Mesendoderm (in vitro differentiated cells): ENCODE measurements around the gene EDAR.

ENCODE experiments used
- DNase-seq: peaks from one replicate; pipeline ENCODE4 v3.0.0; 2013
- H2AK5ac ChIP-seq: 2 replicates; pipeline ENCODE4 v1.6.1; 2013; ENCODE audit warnings: low read length, inconsistent platforms
- H2BK120ac ChIP-seq: 2 replicates; pipeline ENCODE4 v1.6.1; 2013; ENCODE audit warnings: low read depth, mild to moderate bottlenecking, low read length, moderate library complexity, mixed read lengths
- H2BK15ac ChIP-seq: replicated peaks from 2 replicates; pipeline ENCODE4 v1.6.1; 2013; ENCODE audit warnings: low read depth, mild to moderate bottlenecking, moderate library complexity
- H2BK5ac ChIP-seq: 2 replicates; pipeline ENCODE4 v1.6.1; 2013; ENCODE audit warnings: low read length, inconsistent platforms
- H3K18ac ChIP-seq: 2 replicates; pipeline ENCODE4 v1.6.1; 2013; ENCODE audit warnings: mild to moderate bottlenecking, low read length, mixed read lengths
- H3K23ac ChIP-seq: one replicate; pipeline ENCODE4 v1.6.1; 2013; ENCODE audit warnings: low read length
- H3K27ac ChIP-seq: 2 replicates; pipeline ENCODE4 v1.5.1; 2013; ENCODE audit warnings: low read depth, mild to moderate bottlenecking, inconsistent platforms, low read length, moderate library complexity
- H3K27me3 ChIP-seq: 2 replicates; pipeline ENCODE4 v1.6.1; 2013; ENCODE audit warnings: low read length, control low read depth, mild to moderate bottlenecking, inconsistent platforms; ENCODE audit not compliant: insufficient read depth, poor library complexity
- H3K36me3 ChIP-seq: 2 replicates; pipeline ENCODE4 v1.6.1; 2013; ENCODE audit warnings: low read length, inconsistent platforms; ENCODE audit not compliant: control insufficient read depth, insufficient read depth
- H3K4ac ChIP-seq: one replicate; pipeline ENCODE4 v1.6.1; 2013; ENCODE audit warnings: low read depth, mild to moderate bottlenecking, low read length, moderate library complexity
- H3K4me1 ChIP-seq: 2 replicates; pipeline ENCODE4 v1.6.1; 2013; ENCODE audit warnings: low read depth, low read length, inconsistent platforms; ENCODE audit not compliant: control insufficient read depth
- H3K4me2 ChIP-seq: 2 replicates; pipeline ENCODE4 v1.6.1; 2013; ENCODE audit warnings: low read length
- H3K4me3 ChIP-seq: 2 replicates; pipeline ENCODE4 v1.5.1; 2013; ENCODE audit warnings: mild to moderate bottlenecking, low read length
- H3K56ac ChIP-seq: one replicate; pipeline ENCODE4 v1.6.1; 2013; ENCODE audit warnings: low read length
- H3K79me1 ChIP-seq: 2 replicates; pipeline ENCODE4 v1.6.1; 2013; ENCODE audit warnings: low read length, inconsistent platforms
- H3K79me2 ChIP-seq: 2 replicates; pipeline ENCODE4 v1.6.1; 2013; ENCODE audit warnings: mild to moderate bottlenecking, low read length; ENCODE audit not compliant: control insufficient read depth, insufficient read depth
- H3K9ac ChIP-seq: 2 replicates; pipeline ENCODE4 v1.6.1; 2013; ENCODE audit warnings: low read length, inconsistent platforms
- H4K5ac ChIP-seq: one replicate; pipeline ENCODE4 v1.6.1; 2013; ENCODE audit warnings: low read length
- H4K8ac ChIP-seq: one replicate; pipeline ENCODE4 v1.6.1; 2013; ENCODE audit warnings: low read depth, mild to moderate bottlenecking, control low read depth, low read length, moderate library complexity
- WGBS: extraction: QIAGEN DNeasy Blood & Tissue Kit; methylation state at CpG from one replicate; pipeline ENCODE4 v1.1.7; 2013; ENCODE audit warnings: low lambda C conversion rate, missing lambda C conversion rate; ENCODE audit not compliant: insufficient coverage; ENCODE audit errors: extremely low coverage; 5-methylcytosine and 5-hydroxymethylcytosine counted together

EDAR gene

DNA sequence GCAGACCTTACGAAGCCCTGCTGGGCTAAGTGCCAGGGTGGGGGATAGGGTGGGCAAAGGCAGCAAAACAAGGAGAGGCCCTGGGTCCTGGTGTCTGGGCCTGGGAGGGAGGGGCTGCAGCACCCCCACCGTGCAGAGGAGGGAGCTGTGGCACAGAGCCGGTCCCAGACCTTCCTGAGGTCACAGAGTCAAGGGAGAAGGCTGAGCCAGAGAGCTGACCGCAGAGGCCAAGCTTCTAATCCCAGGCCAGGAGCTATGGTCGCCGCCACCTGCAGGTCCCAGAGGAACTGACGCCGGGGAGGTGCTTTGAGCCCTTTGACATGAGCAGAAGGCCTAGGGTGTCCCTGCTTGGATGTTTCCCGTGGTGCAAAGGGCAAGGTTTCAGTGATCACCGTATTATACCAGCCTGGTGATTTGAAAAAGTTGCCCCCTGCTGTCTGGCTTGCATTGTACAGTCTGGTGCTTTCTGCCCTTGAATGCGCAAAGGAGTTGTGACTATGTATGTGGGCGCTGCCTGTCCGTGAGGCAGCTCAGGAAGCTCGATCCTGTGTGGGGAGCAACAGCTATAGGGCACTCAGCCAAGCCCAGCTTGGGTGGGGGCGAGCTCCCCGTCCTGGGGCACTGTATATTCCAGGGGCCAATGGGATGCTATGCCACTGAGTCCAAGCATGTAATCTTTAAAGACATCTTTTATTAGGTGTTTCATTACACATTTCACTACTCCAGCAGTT, 44.3 kb downstream of the EDAR start:
- Histone ChIP-seq H2AK5ac (no peak overlapping the region), H2BK5ac (no peak overlapping the region), H3K4me3 (no peak overlapping the region), H3K4ac (no peak overlapping the region), H3K18ac (no peak overlapping the region), H3K9ac (no peak overlapping the region), H4K5ac (no peak overlapping the region), H2BK120ac (no peak overlapping the region), H3K36me3 (no peaks in the 10 kb centered on the region), H3K27ac (no peak overlapping the region), H4K8ac (no peak overlapping the region), H3K23ac (no peak overlapping the region), H2BK15ac (no peak overlapping the region), H3K4me1 (no peaks in the 10 kb centered on the region), H3K56ac (no peak overlapping the region), H3K79me1 (no peaks in the 10 kb centered on the region), H3K79me2 (no peaks in the 10 kb centered on the region), H3K27me3 (no peaks in the 10 kb centered on the region), H3K4me2 (no peak overlapping the region)
- WGBS = no CpG with 5 or more reads among the region's 16 CpGs
- DNase-seq = peak; percentile 71

DNA sequence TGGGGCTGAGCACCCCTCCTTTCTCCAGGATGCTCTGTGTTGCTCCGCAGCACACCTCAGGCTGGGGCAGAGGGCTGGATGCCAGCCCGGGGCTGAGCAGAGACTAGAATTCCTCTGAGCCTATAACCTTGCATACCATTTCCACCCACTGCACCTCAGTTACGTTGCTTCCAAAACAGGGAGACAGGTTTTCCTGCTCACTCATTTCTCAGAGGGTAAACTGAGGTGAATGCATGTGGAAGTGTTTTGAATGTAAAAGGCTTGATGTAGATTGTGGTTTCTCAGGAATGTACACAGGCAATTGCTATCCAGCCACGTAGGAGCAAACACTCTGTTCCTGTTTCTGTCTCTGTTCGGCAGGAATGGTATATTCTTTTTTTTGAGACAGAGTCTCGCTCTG, 45.3 kb downstream of the EDAR start:
- no peaks in the 10 kb centered on the region for H3K79me1 ChIP-seq
- no peak overlapping the region for H4K8ac ChIP-seq

DNA sequence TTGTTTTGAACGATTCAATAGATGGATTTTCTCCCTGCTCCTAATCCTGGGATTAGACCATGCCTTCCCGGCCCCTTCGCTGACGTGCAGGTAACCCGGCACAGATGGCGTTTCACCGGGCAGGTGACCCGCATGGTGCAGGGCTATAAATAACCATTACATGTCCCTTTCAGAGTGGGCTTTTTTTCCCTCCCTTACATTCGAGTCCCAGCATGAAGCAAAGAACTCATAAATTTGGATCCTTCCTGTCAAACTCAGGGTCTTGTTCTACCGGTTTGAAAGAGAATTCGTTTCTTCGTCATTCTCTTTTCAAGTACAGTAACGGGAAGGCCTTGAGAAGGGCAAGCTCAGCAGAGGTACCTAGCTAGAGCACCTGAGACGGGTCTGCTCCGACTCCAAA, 46.1 kb downstream of the EDAR start:
- Histone ChIP-seq H2AK5ac (no peak overlapping the region), H3K4me2 (no peak overlapping the region), H3K79me2 (no peaks in the 10 kb centered on the region), H3K56ac (no peak overlapping the region), H3K36me3 (no peaks in the 10 kb centered on the region), H3K23ac (no peak overlapping the region), H3K18ac (no peak overlapping the region), H3K4ac (no peak overlapping the region), H2BK120ac (no peak overlapping the region), H4K5ac (no peak overlapping the region), H3K79me1 (no peaks in the 10 kb centered on the region), H3K27ac (no peak overlapping the region), H3K27me3 (no peaks in the 10 kb centered on the region), H4K8ac (no peak overlapping the region), H2BK5ac (no peak overlapping the region), H3K4me3 (no peak overlapping the region), H3K9ac (no peak overlapping the region), H2BK15ac (no peak overlapping the region), H3K4me1 (no peaks in the 10 kb centered on the region)
- DNase-seq = no peak
- no CpG with 5 or more reads among the region's 15 CpGs for WGBS

More for the DNA sequence above, 45.3 kb downstream of the EDAR start:
- DNase-seq = no peak
- Histone ChIP-seq H3K18ac (no peak overlapping the region), H2BK120ac (no peak overlapping the region), H2BK15ac (no peak overlapping the region), H3K4me2 (no peak overlapping the region), H3K36me3 (no peaks in the 10 kb centered on the region), H3K79me2 (no peaks in the 10 kb centered on the region), H3K4me1 (no peaks in the 10 kb centered on the region), H4K5ac (no peak overlapping the region), H3K9ac (no peak overlapping the region), H3K27ac (no peak overlapping the region), H2BK5ac (no peak overlapping the region), H3K4ac (no peak overlapping the region), H3K4me3 (no peak overlapping the region), H3K27me3 (no peaks in the 10 kb centered on the region), H2AK5ac (no peak overlapping the region), H3K23ac (no peak overlapping the region), H3K56ac (no peak overlapping the region)
- WGBS = no CpG with 5 or more reads among the region's 6 CpGs

DNA sequence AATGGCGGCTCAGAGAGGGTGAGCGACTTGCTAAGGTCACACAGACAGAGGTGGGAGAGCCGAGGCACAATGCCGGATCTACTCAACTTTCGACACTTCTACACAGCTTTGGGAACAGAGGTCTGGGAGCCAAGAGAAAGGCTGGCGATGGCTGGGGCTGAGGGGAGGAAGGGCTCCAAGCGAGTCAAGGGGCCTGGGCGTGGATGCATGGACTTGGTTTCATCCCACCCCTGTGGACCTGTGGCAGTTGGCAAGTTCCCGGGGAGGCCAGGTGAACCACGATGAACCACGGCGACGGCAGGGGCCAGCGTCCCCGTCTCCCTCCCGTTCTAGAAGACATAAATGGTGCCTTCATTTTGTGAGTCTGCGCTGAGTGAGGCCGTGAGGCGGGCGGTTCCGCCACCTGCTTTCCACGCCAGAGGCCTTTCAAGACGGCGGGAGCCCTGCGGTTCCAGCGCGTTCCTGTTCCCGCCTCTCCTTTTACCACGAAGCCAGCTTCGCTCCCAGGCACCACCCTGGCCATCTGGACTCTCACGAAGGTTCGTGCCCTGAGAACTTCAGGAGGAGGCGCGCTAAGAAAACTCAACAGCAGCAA, 46.7 kb downstream of the EDAR start:
- no CpG with 5 or more reads among the region's 34 CpGs for WGBS
- no peak overlapping the region for H3K4me2 ChIP-seq

DNA sequence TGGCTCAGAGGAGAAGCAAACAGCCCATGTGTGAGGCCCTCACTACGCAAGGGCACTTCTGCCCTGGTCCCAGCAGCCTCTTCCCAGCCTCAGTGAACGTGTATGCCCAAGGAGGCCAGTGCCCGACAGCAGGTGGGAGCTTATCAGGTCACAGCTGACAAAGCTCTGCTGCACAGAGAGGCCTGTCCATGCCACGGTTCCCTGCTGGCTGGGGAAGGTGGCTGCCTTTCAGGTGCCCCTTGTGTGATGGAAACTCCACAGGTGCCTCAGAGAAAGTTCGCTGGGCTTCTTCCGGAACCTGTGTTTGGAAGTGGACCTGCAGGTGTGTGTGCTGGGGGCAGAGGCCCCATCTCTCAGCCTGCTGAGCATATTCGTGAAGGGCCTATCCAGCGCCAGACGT, 47.3 kb downstream of the EDAR start:
- no peak overlapping the region for H3K4me2 ChIP-seq
- no peak overlapping the region for H2BK120ac ChIP-seq
- H3K27ac ChIP-seq = no peak overlapping the region
- no peak overlapping the region for H4K8ac ChIP-seq
- no peak overlapping the region for H3K56ac ChIP-seq
- H2BK5ac ChIP-seq = no peak overlapping the region
- WGBS = no CpG with 5 or more reads among the region's 9 CpGs
- no peaks in the 10 kb centered on the region for H3K4me1 ChIP-seq
- no peak overlapping the region for H2AK5ac ChIP-seq
- no peak overlapping the region for H3K4ac ChIP-seq
- H3K27me3 ChIP-seq = no peaks in the 10 kb centered on the region
- no peak overlapping the region for H2BK15ac ChIP-seq
- H3K79me1 ChIP-seq = no peaks in the 10 kb centered on the region
- H3K79me2 ChIP-seq = no peaks in the 10 kb centered on the region
- no peaks in the 10 kb centered on the region for H3K36me3 ChIP-seq
- DNase-seq = no peak
- H3K18ac ChIP-seq = no peak overlapping the region
- no peak overlapping the region for H4K5ac ChIP-seq
- no peak overlapping the region for H3K4me3 ChIP-seq
- H3K9ac ChIP-seq = no peak overlapping the region
- no peak overlapping the region for H3K23ac ChIP-seq

More for the DNA sequence above, 46.7 kb downstream of the EDAR start:
- H3K4me1 ChIP-seq = no peaks in the 10 kb centered on the region
- DNase-seq = no peak
- no peak overlapping the region for H3K4me3 ChIP-seq
- H4K8ac ChIP-seq = no peak overlapping the region
- H3K79me2 ChIP-seq = no peaks in the 10 kb centered on the region
- H2BK120ac ChIP-seq = no peak overlapping the region
- no peak overlapping the region for H3K27ac ChIP-seq
- no peak overlapping the region for H2AK5ac ChIP-seq
- H2BK15ac ChIP-seq = no peak overlapping the region
- no peak overlapping the region for H3K18ac ChIP-seq
- H3K36me3 ChIP-seq = no peaks in the 10 kb centered on the region
- H2BK5ac ChIP-seq = no peak overlapping the region
- H4K5ac ChIP-seq = no peak overlapping the region
- H3K27me3 ChIP-seq = no peaks in the 10 kb centered on the region
- H3K4ac ChIP-seq = no peak overlapping the region
- H3K9ac ChIP-seq = no peak overlapping the region
- no peaks in the 10 kb centered on the region for H3K79me1 ChIP-seq
- H3K56ac ChIP-seq = no peak overlapping the region
- H3K23ac ChIP-seq = no peak overlapping the region
